ENCODE measurements around the gene LCE7A. TPM values are rescaled to one million over a fixed set of nuclear protein-coding genes. Genes with fewer than 3 reads are reported as not detected.

LCE7A gene
- total RNA-seq, 1 donor from 2014 or later, result not detected

DNA sequence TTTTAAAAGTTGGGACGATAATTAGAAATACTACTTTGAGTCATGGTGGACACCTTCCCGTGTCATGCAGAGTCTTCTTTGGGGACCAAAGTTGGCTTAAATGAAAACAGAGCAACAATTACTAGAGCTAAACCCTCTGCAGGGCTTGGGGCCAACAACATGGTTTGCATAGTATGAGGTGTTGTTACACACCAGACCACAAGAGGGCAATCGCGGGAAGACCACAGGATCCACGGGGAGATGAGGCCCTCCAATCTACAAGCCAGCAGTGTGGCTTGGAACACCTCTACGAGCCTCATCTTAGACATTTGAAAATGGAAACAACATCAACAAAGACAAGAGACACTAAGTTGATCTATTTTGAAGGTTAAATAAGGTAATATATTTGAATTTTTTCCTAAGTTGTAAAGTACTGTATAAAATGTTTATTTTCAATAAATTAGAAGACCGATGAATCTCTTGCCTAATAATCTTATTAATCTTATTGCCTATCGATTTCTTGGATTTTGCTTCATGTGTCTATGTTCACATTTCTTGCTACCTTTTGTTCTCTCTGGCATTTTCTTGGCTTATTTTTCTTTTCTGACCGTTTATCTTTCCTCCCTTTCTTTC, 10.1 kb downstream of the LCE7A start:
- Mint-ChIP-seq H3K4me1 (ENCODE audit: low read depth, unreplicated experiment) (no peaks in the 10 kb centered on the region), H3K27me3 (ENCODE audit: low read depth, unreplicated experiment) (peaks cover 4% of the 10 kb centered on the region), H3K4me3 (ENCODE audit: unreplicated experiment) (no peak overlapping the region), H3K27ac (ENCODE audit: unreplicated experiment) (no peak overlapping the region), H3K9me3 (ENCODE audit: unreplicated experiment) (no peaks in the 10 kb centered on the region), H3K36me3 (ENCODE audit: low read depth, unreplicated experiment) (no peaks in the 10 kb centered on the region)
- Histone ChIP-seq H3K36me3 (ENCODE audit: insufficient read depth, low read length) (no peaks in the 10 kb centered on the region), H3K4me1 (ENCODE audit: insufficient read depth, low read length) (no peaks in the 10 kb centered on the region), H4K20me1 (ENCODE audit: insufficient read depth, low read length) (no peaks in the 10 kb centered on the region), H3K79me2 (ENCODE audit: insufficient read depth, low read length) (no peaks in the 10 kb centered on the region), H3K27me3 (ENCODE audit: insufficient read depth, low read length) (peaks cover 3% of the 10 kb centered on the region), H3K9ac (ENCODE audit: low read length) (no peak overlapping the region), H3K27ac (ENCODE audit: low read depth, low read length) (no peak overlapping the region), H2AFZ (ENCODE audit: low read depth, low read length) (no peak overlapping the region), H3K9me3 (ENCODE audit: insufficient read depth, low read depth, low read length) (no peaks in the 10 kb centered on the region), H3K4me2 (ENCODE audit: low read length) (no peak overlapping the region), H3K4me3 (ENCODE audit: insufficient read depth, low read depth, low read length) (no peak overlapping the region)
- TF ChIP-seq, protein P1, sequence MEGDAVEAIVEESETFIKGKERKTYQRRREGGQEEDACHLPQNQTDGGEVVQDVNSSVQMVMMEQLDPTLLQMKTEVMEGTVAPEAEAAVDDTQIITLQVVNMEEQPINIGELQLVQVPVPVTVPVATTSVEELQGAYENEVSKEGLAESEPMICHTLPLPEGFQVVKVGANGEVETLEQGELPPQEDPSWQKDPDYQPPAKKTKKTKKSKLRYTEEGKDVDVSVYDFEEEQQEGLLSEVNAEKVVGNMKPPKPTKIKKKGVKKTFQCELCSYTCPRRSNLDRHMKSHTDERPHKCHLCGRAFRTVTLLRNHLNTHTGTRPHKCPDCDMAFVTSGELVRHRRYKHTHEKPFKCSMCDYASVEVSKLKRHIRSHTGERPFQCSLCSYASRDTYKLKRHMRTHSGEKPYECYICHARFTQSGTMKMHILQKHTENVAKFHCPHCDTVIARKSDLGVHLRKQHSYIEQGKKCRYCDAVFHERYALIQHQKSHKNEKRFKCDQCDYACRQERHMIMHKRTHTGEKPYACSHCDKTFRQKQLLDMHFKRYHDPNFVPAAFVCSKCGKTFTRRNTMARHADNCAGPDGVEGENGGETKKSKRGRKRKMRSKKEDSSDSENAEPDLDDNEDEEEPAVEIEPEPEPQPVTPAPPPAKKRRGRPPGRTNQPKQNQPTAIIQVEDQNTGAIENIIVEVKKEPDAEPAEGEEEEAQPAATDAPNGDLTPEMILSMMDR (IDR thresholded peaks at IDR 0.05; ENCODE audit: insufficient read depth, low read depth, low read length), result peak; percentile 62
- TF ChIP-seq EZH2 (IDR thresholded peaks at IDR 0.05; ENCODE audit: insufficient read depth, low read length), result no peak
- FAIRE-seq, result peak; percentile 13
- DNase-seq (ENCODE audit: low read depth), result peak; percentile 17

DNA sequence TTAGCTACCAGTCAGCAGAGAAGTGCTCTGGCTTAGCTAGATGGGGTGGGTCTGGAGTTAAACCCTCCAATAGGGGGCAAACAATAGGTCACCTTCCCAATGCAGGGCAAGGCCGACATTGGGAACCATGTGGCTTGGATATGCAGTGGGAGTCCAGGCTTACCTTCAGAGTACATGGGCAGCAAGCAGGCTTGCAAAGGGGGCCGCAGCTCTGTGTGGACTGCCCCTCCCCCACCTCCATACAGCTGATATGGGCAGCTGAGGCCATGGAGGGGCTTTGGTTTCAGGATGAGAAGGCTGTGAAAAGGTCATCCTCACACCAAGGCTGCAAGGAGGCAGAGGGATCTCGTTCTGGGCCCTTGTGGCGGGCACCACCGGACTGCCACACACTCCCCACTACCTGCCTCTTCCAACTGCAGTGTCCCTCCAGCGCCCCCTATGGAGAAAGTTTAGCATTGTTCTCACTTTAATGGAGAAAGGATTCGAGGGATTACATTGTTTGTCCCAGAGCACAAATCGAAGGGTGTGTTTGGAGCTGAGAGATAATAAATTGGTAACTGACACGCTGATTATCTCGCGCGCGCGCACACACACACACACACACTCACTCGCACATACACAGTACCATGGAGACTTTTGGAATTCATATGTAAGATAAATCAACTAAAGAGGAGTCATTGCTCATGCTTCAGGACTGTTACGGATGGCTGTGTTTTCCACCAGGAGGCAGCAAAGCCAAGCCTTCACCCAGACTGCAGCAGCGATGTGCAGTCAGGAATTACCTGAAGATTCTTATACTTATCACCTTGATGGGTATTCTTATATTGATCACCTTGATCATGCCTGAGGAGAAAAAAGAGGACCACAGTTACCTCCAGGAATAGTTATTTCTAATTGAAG, 11.3 kb downstream of the LCE7A start:
- Histone ChIP-seq H3K27me3 (ENCODE audit: insufficient read depth, low read length) (peaks cover 3% of the 10 kb centered on the region), H3K4me2 (ENCODE audit: low read length) (no peak overlapping the region), H2AFZ (ENCODE audit: low read depth, low read length) (no peak overlapping the region), H3K9me3 (ENCODE audit: insufficient read depth, low read depth, low read length) (no peaks in the 10 kb centered on the region), H4K20me1 (ENCODE audit: insufficient read depth, low read length) (no peaks in the 10 kb centered on the region), H3K79me2 (ENCODE audit: insufficient read depth, low read length) (no peaks in the 10 kb centered on the region), H3K4me1 (ENCODE audit: insufficient read depth, low read length) (no peaks in the 10 kb centered on the region), H3K9ac (ENCODE audit: low read length) (no peak overlapping the region), H3K27ac (ENCODE audit: low read depth, low read length) (no peak overlapping the region), H3K4me3 (ENCODE audit: insufficient read depth, low read depth, low read length) (no peak overlapping the region), H3K36me3 (ENCODE audit: insufficient read depth, low read length) (no peaks in the 10 kb centered on the region)
- Mint-ChIP-seq H3K27me3 (ENCODE audit: low read depth, unreplicated experiment) (peaks cover 4% of the 10 kb centered on the region), H3K9me3 (ENCODE audit: unreplicated experiment) (no peaks in the 10 kb centered on the region), H3K27ac (ENCODE audit: unreplicated experiment) (no peak overlapping the region), H3K4me1 (ENCODE audit: low read depth, unreplicated experiment) (no peaks in the 10 kb centered on the region), H3K36me3 (ENCODE audit: low read depth, unreplicated experiment) (no peaks in the 10 kb centered on the region), H3K4me3 (ENCODE audit: unreplicated experiment) (no peak overlapping the region)
- DNase-seq (ENCODE audit: low read depth), result peak; percentile 8
- FAIRE-seq, result no peak
- TF ChIP-seq, protein P1 (IDR thresholded peaks at IDR 0.05; ENCODE audit: insufficient read depth, low read depth, low read length), result peak; percentile 31
- TF ChIP-seq EZH2 (IDR thresholded peaks at IDR 0.05; ENCODE audit: insufficient read depth, low read length), result no peak
